Measurements from ENCODE around the gene CCNI.
"Not testable (repeated sequence)": the region's sequence is repeated elsewhere in the genome, so short reads cannot be mapped to it uniquely, and the experiment has no call there.

Gene CCNI

GRCh38 chr4:77037736-77038135 lies 38.1 kb downstream of the CCNI start:
- Histone ChIP-seq H3K4me3 (ENCODE audit: low read length) (no peak overlapping the region), H3K9me3 (ENCODE audit: insufficient read depth, low read depth, low read length) (no peaks in the 10 kb centered on the region), H3K27me3 (ENCODE audit: insufficient read depth, low read length) (no peaks in the 10 kb centered on the region), H3K27ac (ENCODE audit: low read depth, low read length) (no peak overlapping the region), H3K36me3 (ENCODE audit: insufficient read depth, low read length) (peaks cover 50% of the 10 kb centered on the region), H3K4me1 (ENCODE audit: insufficient read depth, low read length) (0 out of 2 replicates have a peak, but pooled peaks cover 3% of the 10 kb centered on the region), H3K9ac (ENCODE audit: low read depth, low read length) (no peak overlapping the region)
- 92% methylated on average over 3 of the region's 3 CpGs for WGBS

- not testable (repeated sequence) for H3K9ac ChIP-seq (ENCODE audit: low read depth, low read length); H3K4me3 ChIP-seq (ENCODE audit: low read length); H3K27me3 ChIP-seq (ENCODE audit: insufficient read depth, low read length); H3K27ac ChIP-seq (ENCODE audit: low read depth, low read length); H3K4me1 ChIP-seq (ENCODE audit: insufficient read depth, low read length); H3K9me3 ChIP-seq (ENCODE audit: insufficient read depth, low read depth, low read length)
- H3K36me3 ChIP-seq (ENCODE audit: insufficient read depth, low read length): peaks cover 56% of the 10 kb centered on the region
- 95% methylated on average over 5 of the region's 5 CpGs for WGBS
These were observed 38.6 kb downstream of the CCNI start for GRCh38 chr4:77037168-77037567.

- H3K9me3 ChIP-seq (ENCODE audit: insufficient read depth, low read depth, low read length): no peaks in the 10 kb centered on the region
- 0 out of 2 replicates have a peak, but pooled peaks cover 3% of the 10 kb centered on the region for H3K4me1 ChIP-seq (ENCODE audit: insufficient read depth, low read length)
- H3K9ac ChIP-seq (ENCODE audit: low read depth, low read length): no peak overlapping the region
- H3K27ac ChIP-seq (ENCODE audit: low read depth, low read length): no peak overlapping the region
- 91% methylated on average over 2 of the region's 2 CpGs for WGBS
- H3K27me3 ChIP-seq (ENCODE audit: insufficient read depth, low read length): no peaks in the 10 kb centered on the region
- peaks cover 66% of the 10 kb centered on the region for H3K36me3 ChIP-seq (ENCODE audit: insufficient read depth, low read length)
- no peak overlapping the region for H3K4me3 ChIP-seq (ENCODE audit: low read length)
These were observed 39.6 kb downstream of the CCNI start for GRCh38 chr4:77036206-77036605.

DNA sequence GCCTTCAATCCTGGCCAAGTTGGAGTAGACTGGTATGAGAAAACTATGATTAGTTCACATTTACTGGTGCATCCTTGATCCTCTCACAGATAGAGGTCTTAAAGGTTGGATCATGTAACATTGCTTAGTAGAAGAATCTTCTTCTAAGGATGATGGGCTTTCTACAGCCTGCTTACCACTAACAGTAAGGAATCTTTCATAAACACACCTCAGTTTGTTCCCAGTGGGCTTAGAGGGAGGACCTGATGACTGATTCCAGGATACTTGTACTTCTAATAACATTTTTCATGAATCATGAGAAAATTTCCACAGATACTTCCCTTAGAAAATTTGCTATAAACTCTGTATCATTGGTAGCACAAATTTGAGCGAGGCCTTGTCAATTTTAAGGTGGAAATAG lies 40.6 kb downstream of the CCNI start:
- no peaks in the 10 kb centered on the region for H3K9me3 ChIP-seq (ENCODE audit: insufficient read depth, low read depth, low read length)
- peaks cover 74% of the 10 kb centered on the region for H3K36me3 ChIP-seq (ENCODE audit: insufficient read depth, low read length)
- no peak overlapping the region for H3K9ac ChIP-seq (ENCODE audit: low read depth, low read length)
- H3K4me1 ChIP-seq (ENCODE audit: insufficient read depth, low read length): 0 out of 2 replicates have a peak, but pooled peaks cover under 1% of the 10 kb centered on the region
- H3K27ac ChIP-seq (ENCODE audit: low read depth, low read length): no peak overlapping the region
- WGBS: 100% methylated on average over 1 of the region's 1 CpG
- H3K4me3 ChIP-seq (ENCODE audit: low read length): no peak overlapping the region
- no peaks in the 10 kb centered on the region for H3K27me3 ChIP-seq (ENCODE audit: insufficient read depth, low read length)

- Histone ChIP-seq H3K27ac (ENCODE audit: low read depth, low read length) (no peak overlapping the region), H3K36me3 (ENCODE audit: insufficient read depth, low read length) (peaks cover 98% of the 10 kb centered on the region)
These were observed 44.2 kb downstream of the CCNI start for GRCh38 chr4:77031544-77031943.

DNA sequence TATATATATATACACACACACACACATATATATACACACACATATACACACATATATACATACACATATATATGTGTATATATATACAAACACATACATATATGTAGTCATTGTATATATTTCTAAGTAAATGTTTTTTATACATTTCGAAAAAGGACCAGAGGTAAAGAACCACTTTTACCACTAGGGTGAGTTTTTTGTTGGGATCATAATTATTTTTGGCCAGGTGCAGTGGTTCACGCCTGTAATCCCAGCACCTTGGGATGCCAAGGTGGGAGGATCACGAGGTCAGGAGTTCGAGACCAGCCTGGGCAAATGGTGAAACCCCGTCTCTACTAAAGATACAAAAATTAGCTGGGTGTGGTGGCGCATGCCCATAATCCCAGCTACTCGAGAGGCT lies 46.0 kb downstream of the CCNI start:
- H3K9ac ChIP-seq (ENCODE audit: low read depth, low read length); H3K27me3 ChIP-seq (ENCODE audit: insufficient read depth, low read length); H3K9me3 ChIP-seq (ENCODE audit: insufficient read depth, low read depth, low read length); H3K4me3 ChIP-seq (ENCODE audit: low read length); H3K4me1 ChIP-seq (ENCODE audit: insufficient read depth, low read length); H3K27ac ChIP-seq (ENCODE audit: low read depth, low read length): not testable (repeated sequence)
- 98% methylated on average over 6 of the region's 7 CpGs for WGBS
- H3K36me3 ChIP-seq (ENCODE audit: insufficient read depth, low read length): peaks cover 98% of the 10 kb centered on the region

More at GRCh38 chr4:77031544-77031943, 44.2 kb downstream of the CCNI start:
- 94% methylated on average over 5 of the region's 5 CpGs for WGBS
- Histone ChIP-seq H3K4me1 (ENCODE audit: insufficient read depth, low read length) (no peaks in the 10 kb centered on the region), H3K4me3 (ENCODE audit: low read length) (no peak overlapping the region), H3K9me3 (ENCODE audit: insufficient read depth, low read depth, low read length) (no peaks in the 10 kb centered on the region), H3K9ac (ENCODE audit: low read depth, low read length) (no peak overlapping the region), H3K27me3 (ENCODE audit: insufficient read depth, low read length) (no peaks in the 10 kb centered on the region)

DNA sequence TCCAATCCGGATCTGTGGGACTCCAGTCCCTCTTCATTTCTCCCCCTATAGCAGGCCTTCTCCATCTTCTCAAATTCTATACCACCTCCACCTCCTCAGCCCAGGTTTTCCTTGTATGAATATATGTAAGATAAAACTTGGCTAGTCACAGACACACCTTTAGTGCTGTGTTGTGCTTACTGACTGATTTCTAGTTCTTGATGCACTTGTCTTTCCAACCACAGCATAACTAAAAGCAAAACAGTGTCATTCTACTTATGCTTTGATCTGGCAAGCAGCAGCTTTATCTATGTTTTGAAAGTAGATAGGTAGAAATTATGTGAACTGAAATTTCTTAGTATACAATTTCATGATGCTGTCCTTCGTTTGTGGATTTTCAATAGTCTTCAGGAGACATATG lies 47.5 kb downstream of the CCNI start:
- H3K9ac ChIP-seq (ENCODE audit: low read depth, low read length): no peak overlapping the region
- peaks cover 6% of the 10 kb centered on the region; the same call in 1 of the 2 replicates for H3K4me1 ChIP-seq (ENCODE audit: insufficient read depth, low read length)
- H3K27me3 ChIP-seq (ENCODE audit: insufficient read depth, low read length): no peaks in the 10 kb centered on the region
- no peak overlapping the region for H3K4me3 ChIP-seq (ENCODE audit: low read length)
- peaks cover 98% of the 10 kb centered on the region for H3K36me3 ChIP-seq (ENCODE audit: insufficient read depth, low read length)
- no peaks in the 10 kb centered on the region for H3K9me3 ChIP-seq (ENCODE audit: insufficient read depth, low read depth, low read length)
- no peak overlapping the region for H3K27ac ChIP-seq (ENCODE audit: low read depth, low read length)
- WGBS: 92% methylated on average over 2 of the region's 2 CpGs

GRCh38 chr4:77026322-77026704 lies 49.5 kb downstream of the CCNI start:
- no peak overlapping the region for H3K27ac ChIP-seq (ENCODE audit: low read depth, low read length)
- WGBS: 98% methylated on average over 3 of the region's 4 CpGs

GRCh38 chr4:77025643-77026321 lies 50.0 kb downstream of the CCNI start:
- no peak overlapping the region for H3K4me3 ChIP-seq (ENCODE audit: low read length)
- no peaks in the 10 kb centered on the region for H3K27me3 ChIP-seq (ENCODE audit: insufficient read depth, low read length)
- no peak overlapping the region for H3K27ac ChIP-seq (ENCODE audit: low read depth, low read length)
- H3K9me3 ChIP-seq (ENCODE audit: insufficient read depth, low read depth, low read length): no peaks in the 10 kb centered on the region
- WGBS: 91% methylated on average over 1 of the region's 1 CpG
- no peak overlapping the region for H3K9ac ChIP-seq (ENCODE audit: low read depth, low read length)
- H3K36me3 ChIP-seq (ENCODE audit: insufficient read depth, low read length): peaks cover 87% of the 10 kb centered on the region
- peaks cover 22% of the 10 kb centered on the region for H3K4me1 ChIP-seq (ENCODE audit: insufficient read depth, low read length)

More at GRCh38 chr4:77026322-77026704, 49.5 kb downstream of the CCNI start:
- Histone ChIP-seq H3K4me1 (ENCODE audit: insufficient read depth, low read length) (peaks cover 22% of the 10 kb centered on the region), H3K36me3 (ENCODE audit: insufficient read depth, low read length) (peaks cover 87% of the 10 kb centered on the region), H3K4me3 (ENCODE audit: low read length) (no peak overlapping the region), H3K9me3 (ENCODE audit: insufficient read depth, low read depth, low read length) (no peaks in the 10 kb centered on the region), H3K9ac (ENCODE audit: low read depth, low read length) (no peak overlapping the region), H3K27me3 (ENCODE audit: insufficient read depth, low read length) (no peaks in the 10 kb centered on the region)

GRCh38 chr4:77023920-77024319 lies 51.9 kb downstream of the CCNI start:
- Histone ChIP-seq H3K27me3 (ENCODE audit: insufficient read depth, low read length) (no peaks in the 10 kb centered on the region), H3K27ac (ENCODE audit: low read depth, low read length) (peak overlapping the region; percentile 37; the same call in 1 of the 2 replicates), H3K36me3 (ENCODE audit: insufficient read depth, low read length) (peaks cover 89% of the 10 kb centered on the region), H3K4me1 (ENCODE audit: insufficient read depth, low read length) (peaks cover 22% of the 10 kb centered on the region), H3K9me3 (ENCODE audit: insufficient read depth, low read depth, low read length) (no peaks in the 10 kb centered on the region), H3K4me3 (ENCODE audit: low read length) (no peak overlapping the region), H3K9ac (ENCODE audit: low read depth, low read length) (no peak overlapping the region)
- 97% methylated on average over 11 of the region's 11 CpGs for WGBS

GRCh38 chr4:77022560-77023179 lies 53.1 kb downstream of the CCNI start:
- H3K4me1 ChIP-seq (ENCODE audit: insufficient read depth, low read length): peaks cover 22% of the 10 kb centered on the region
- 62% methylated on average over 4 of the region's 5 CpGs for WGBS
- H3K4me3 ChIP-seq (ENCODE audit: low read length): no peak overlapping the region
- peaks cover 85% of the 10 kb centered on the region for H3K36me3 ChIP-seq (ENCODE audit: insufficient read depth, low read length)
- peak overlapping the region; percentile 72 for H3K27ac ChIP-seq (ENCODE audit: low read depth, low read length)
- no peaks in the 10 kb centered on the region for H3K9me3 ChIP-seq (ENCODE audit: insufficient read depth, low read depth, low read length)
- no peak overlapping the region for H3K9ac ChIP-seq (ENCODE audit: low read depth, low read length)
- no peaks in the 10 kb centered on the region for H3K27me3 ChIP-seq (ENCODE audit: insufficient read depth, low read length)
